ENCODE data around the gene CAMK2A. TPM values are rescaled to one million over a fixed set of nuclear protein-coding genes. Genes with fewer than 3 reads are reported as not detected.

CAMK2A gene
- total and polyA plus RNA-seq, 2 donors (not counting 3 experiments of a cell fraction or from before 2014, with no cell fraction given) = not detected

DNA sequence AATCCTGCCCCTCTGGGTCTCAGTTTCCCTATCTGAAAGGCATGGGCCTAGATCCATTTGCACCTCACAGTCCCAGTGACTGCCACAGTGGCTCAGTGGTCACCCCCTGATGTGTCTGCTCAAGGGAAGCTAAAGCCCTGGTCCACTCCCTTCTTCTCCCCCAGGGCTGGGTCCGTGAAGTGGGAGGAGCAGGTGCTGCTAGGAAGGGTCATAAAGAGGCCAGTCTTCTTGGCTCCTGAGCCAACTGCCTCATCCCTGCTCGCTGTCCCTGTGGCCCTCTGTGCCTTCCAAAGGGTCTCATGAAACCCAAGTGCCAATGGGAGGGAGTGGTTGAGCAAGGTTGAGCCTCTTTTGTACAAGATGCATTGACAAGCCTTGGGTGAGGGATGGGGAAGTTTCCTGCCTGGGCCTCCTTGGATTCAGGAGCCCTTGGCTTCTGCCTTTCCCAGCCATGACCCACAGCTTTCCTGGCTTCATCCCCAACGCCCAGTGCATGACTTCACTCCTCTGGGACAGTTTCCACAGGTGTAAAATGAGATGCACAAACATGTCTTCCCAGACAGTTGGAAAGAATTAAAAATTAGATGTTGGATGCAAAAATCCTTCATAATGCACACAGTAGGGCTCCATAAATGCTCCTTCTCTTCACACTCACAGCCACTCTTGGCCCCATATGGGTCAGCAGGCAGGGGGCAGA lies 101.3 kb downstream of the CAMK2A start:
- no peak for TF ChIP-seq MYC (IDR thresholded peaks at IDR 0.05; ENCODE audit: low read depth, low read length)
- no peak for TF ChIP-seq FOS (IDR thresholded peaks at IDR 0.05; ENCODE audit: borderline replicate concordance, insufficient read depth, low read length)
- no peak for TF ChIP-seq GATA2 (IDR thresholded peaks at IDR 0.05; ENCODE audit: insufficient read depth, insufficient read length, low read depth, low read length)
- TF ChIP-seq, protein P1, sequence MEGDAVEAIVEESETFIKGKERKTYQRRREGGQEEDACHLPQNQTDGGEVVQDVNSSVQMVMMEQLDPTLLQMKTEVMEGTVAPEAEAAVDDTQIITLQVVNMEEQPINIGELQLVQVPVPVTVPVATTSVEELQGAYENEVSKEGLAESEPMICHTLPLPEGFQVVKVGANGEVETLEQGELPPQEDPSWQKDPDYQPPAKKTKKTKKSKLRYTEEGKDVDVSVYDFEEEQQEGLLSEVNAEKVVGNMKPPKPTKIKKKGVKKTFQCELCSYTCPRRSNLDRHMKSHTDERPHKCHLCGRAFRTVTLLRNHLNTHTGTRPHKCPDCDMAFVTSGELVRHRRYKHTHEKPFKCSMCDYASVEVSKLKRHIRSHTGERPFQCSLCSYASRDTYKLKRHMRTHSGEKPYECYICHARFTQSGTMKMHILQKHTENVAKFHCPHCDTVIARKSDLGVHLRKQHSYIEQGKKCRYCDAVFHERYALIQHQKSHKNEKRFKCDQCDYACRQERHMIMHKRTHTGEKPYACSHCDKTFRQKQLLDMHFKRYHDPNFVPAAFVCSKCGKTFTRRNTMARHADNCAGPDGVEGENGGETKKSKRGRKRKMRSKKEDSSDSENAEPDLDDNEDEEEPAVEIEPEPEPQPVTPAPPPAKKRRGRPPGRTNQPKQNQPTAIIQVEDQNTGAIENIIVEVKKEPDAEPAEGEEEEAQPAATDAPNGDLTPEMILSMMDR (IDR thresholded peaks at IDR 0.05; ENCODE audit: extremely low read depth in 1 of 2, insufficient read depth in 1 of 2, low read depth in 1 of 2, low read length in 2 of 2) = no peak
- no peak for TF ChIP-seq JUN (IDR thresholded peaks at IDR 0.05; ENCODE audit: borderline replicate concordance, insufficient read depth, insufficient read length, low read depth)
- TF ChIP-seq EZH2 (IDR thresholded peaks at IDR 0.05; ENCODE audit: borderline replicate concordance, low read depth, low read length, severe bottlenecking) = no peak
- TF ChIP-seq POLR2A (IDR thresholded peaks at IDR 0.05; ENCODE audit: low read depth, low read length) = no peak
- TF ChIP-seq, protein P2, sequence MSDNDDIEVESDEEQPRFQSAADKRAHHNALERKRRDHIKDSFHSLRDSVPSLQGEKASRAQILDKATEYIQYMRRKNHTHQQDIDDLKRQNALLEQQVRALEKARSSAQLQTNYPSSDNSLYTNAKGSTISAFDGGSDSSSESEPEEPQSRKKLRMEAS (IDR thresholded peaks at IDR 0.05; ENCODE audit: insufficient read depth, insufficient read length) = no peak
- no peak for TF ChIP-seq POLR2AphosphoS5 (IDR thresholded peaks at IDR 0.05; ENCODE audit: insufficient read depth, low read depth, low read length)
- Histone ChIP-seq H3K79me2 (ENCODE audit: control insufficient read depth, insufficient read depth, low read length) (no peaks in the 10 kb centered on the region), H3K27ac (ENCODE audit: insufficient read depth, low read depth, low read length) (no peak overlapping the region), H2AFZ (ENCODE audit: low read depth, low read length) (no peak overlapping the region), H3K4me2 (ENCODE audit: insufficient read depth, low read length) (no peak overlapping the region), H4K20me1 (replicated peaks; ENCODE audit: control insufficient read depth, extremely low read depth, insufficient read depth, low read length) (no peaks in the 10 kb centered on the region), H3K4me3 (replicated peaks in 1 of 3; ENCODE audit: insufficient read depth in 1 of 3, low read depth in 1 of 3, low read length in 3 of 3) (no peak overlapping the region), H3K9me1 (replicated peaks; ENCODE audit: control insufficient read depth, extremely low read depth, insufficient read depth, low read length) (no peaks in the 10 kb centered on the region), H3K9ac (replicated peaks; ENCODE audit: extremely low read depth, insufficient read depth, low read length) (no peak overlapping the region), H3K4me1 (ENCODE audit: control insufficient read depth, extremely low read depth, insufficient read depth, low read length) (no peaks in the 10 kb centered on the region), H3K36me3 (ENCODE audit: control insufficient read depth in 2 of 2, extremely low read depth in 1 of 2, insufficient read depth in 2 of 2, low read length in 2 of 2) (no peaks in the 10 kb centered on the region), H3K27me3 (ENCODE audit: control insufficient read depth in 2 of 2, insufficient read depth in 2 of 2, low read length in 2 of 2) (peaks cover 53 to 58% of the 10 kb centered on the region in 2 experiments), H3K9me3 (replicated peaks; ENCODE audit: control insufficient read depth, insufficient read depth, low read length) (no peaks in the 10 kb centered on the region)
- FAIRE-seq (no peak), DNase-seq (ENCODE audit: low read depth, low spot score) (no peak)
- BruUV-seq (replicated peaks) = no TSS peak
- intact Hi-C loops (cut with micrococcal nuclease) = no loop called here
- dilution Hi-C loops (cut with MboI; ENCODE audit: extremely low pct_ligation_motif_present, low sequenced_read_pairs) = no loop called here
- ChIA-PET POLR2A (no interaction called here), CTCF (no interaction called here)

Data from endothelial cell of umbilical vein (primary cell).